Cardiac muscle cell (in vitro differentiated cells and primary cell): Measurements from ENCODE around the gene SCARF2. TPM values are rescaled to one million over a fixed set of nuclear protein-coding genes. Genes with fewer than 3 reads are reported as not detected.

Experiments used
- DNase-seq, 2 donors: peaks; one replicate each; pipeline versions ENCODE4 v3.0.0 to v3.0.0-alpha.2; 2010 to 2017; ENCODE audit warnings: low read depth in 1 of 2, low spot score in 1 of 2
- H3K27ac ChIP-seq: fragments of 200-600 bp; sonication (generic); 2 replicates; pipeline ENCODE4 v1.5.1; 2016
- H3K27me3 ChIP-seq: fragments of 200-600 bp; sonication (generic); 2 replicates; pipeline ENCODE4 v1.6.0; 2016; ENCODE audit warnings: control low read depth
- H3K36me3 ChIP-seq: fragments of 200-600 bp; sonication (generic); 2 replicates; pipeline ENCODE4 v1.5.1; 2016; ENCODE audit warnings: control low read depth
- H3K4me1 ChIP-seq: fragments of 200-600 bp; sonication (generic); 2 replicates; pipeline ENCODE4 v1.8.1; 2017; ENCODE audit warnings: low read depth, mild to moderate bottlenecking, mixed run types
- H3K4me3 ChIP-seq: fragments of 200-600 bp; sonication (generic); 2 replicates; pipeline ENCODE4 v1.5.1; 2016; ENCODE audit warnings: mild to moderate bottlenecking
- H3K9me3 ChIP-seq: fragments of 200-600 bp; sonication (generic); 2 replicates; pipeline ENCODE4 v1.5.1; 2017; ENCODE audit warnings: low read depth, mild to moderate bottlenecking, control low read depth
- polyA plus RNA-seq: library from polyadenylated mRNA; unstranded; fragments of >200 nt; fragmentation: Nextera tagmentation; extraction: Ambion mirVana; gene quantifications from 2 replicates; pipeline ENCODE4 v1.2.1, GENCODE V29; 2016
- total RNA-seq: library from RNA; depleted of rRNA; stranded (reverse); fragments of >200 nt; gene quantifications from 2 replicates; pipeline ENCODE4 v1.2.3, GENCODE V29; 2016
- TF ChIP-seq, protein P1 (sequence below): IDR thresholded peaks from 2 replicates; pipeline ENCODE4 v1.5.1; 2012; ENCODE audit warnings: low read depth, mild to moderate bottlenecking, low read length

SCARF2 gene
- total and polyA plus RNA-seq, 2 experiments from 2014 or later, result 38.0 to 66.1 TPM

DNA sequence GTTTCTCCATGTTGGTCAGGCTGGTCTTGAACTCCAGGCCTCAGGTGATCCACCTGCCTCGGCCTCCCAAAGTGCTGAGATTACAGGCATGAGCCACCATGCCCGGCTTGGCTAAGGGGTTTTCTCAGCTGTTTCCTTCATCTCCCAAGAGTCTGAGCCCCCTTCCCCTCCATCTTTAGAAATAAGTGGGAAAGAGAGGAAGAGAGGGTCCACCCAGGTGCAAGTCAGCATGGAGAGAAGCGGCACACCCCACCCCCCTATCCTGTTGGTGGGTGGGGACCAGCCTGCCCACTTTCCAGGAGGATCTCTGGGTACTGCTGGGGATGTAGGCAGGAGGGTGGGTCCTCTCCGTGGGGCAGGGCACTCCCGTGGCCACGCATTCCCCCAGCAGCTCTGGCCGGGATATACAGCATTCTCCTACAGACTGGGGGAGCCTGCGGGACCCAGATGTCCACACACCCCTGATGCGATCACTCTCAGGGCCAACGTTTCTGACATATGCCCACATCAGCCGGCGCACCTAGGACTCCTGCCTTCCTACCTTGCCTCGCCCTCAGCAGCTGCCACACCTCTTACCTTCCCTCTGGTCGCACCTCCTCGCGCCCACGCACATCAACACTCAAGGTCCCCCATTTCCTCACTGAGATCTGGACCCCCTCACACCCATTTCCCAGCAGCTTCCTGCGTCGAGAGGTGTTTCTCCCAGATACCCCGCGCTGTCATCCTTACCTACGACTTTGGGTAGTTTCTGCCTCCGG is 8.9 kb downstream of the SCARF2 start:
- Histone ChIP-seq H3K36me3 (peaks cover 3% of the 10 kb centered on the region), H3K27ac (no peak overlapping the region), H3K27me3 (peaks cover 49% of the 10 kb centered on the region), H3K9me3 (no peaks in the 10 kb centered on the region), H3K4me3 (no peak overlapping the region), H3K4me1 (peaks cover 7% of the 10 kb centered on the region)
- no peak for DNase-seq
- TF ChIP-seq, protein P1, sequence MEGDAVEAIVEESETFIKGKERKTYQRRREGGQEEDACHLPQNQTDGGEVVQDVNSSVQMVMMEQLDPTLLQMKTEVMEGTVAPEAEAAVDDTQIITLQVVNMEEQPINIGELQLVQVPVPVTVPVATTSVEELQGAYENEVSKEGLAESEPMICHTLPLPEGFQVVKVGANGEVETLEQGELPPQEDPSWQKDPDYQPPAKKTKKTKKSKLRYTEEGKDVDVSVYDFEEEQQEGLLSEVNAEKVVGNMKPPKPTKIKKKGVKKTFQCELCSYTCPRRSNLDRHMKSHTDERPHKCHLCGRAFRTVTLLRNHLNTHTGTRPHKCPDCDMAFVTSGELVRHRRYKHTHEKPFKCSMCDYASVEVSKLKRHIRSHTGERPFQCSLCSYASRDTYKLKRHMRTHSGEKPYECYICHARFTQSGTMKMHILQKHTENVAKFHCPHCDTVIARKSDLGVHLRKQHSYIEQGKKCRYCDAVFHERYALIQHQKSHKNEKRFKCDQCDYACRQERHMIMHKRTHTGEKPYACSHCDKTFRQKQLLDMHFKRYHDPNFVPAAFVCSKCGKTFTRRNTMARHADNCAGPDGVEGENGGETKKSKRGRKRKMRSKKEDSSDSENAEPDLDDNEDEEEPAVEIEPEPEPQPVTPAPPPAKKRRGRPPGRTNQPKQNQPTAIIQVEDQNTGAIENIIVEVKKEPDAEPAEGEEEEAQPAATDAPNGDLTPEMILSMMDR, result no peak

DNA sequence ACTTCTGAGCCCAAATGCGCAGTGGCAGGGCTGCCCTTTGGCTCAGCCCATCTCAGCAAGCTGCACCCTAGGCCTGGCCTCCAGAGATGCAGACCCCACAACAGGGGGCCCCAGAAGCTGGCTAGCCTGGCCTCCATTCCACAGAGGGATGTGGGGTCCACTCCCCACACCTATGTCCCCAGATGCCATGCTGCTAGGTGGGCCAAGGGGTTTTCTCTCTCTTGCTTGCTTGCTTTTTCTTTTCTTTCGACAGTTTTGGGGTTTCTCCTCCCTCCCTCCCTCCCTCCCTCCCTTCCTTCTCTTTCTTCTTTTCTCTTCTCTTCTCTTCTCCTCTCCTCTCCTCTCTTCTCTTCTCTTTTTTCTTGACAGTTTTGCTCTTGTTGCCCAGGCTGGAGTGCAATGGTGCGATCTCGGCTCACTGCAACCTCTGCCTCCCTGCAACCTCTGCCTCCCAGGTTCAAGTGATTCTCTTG is 9.6 kb downstream of the SCARF2 start:
- no peak overlapping the region for H3K4me3 ChIP-seq
- H3K27ac ChIP-seq, result no peak overlapping the region
- H3K36me3 ChIP-seq, result peaks cover 3% of the 10 kb centered on the region
- DNase-seq, result no peak
- peaks cover 43% of the 10 kb centered on the region for H3K27me3 ChIP-seq
- H3K4me1 ChIP-seq, result peaks cover 7% of the 10 kb centered on the region
- no peaks in the 10 kb centered on the region for H3K9me3 ChIP-seq
- TF ChIP-seq, protein P1, result no peak

DNA sequence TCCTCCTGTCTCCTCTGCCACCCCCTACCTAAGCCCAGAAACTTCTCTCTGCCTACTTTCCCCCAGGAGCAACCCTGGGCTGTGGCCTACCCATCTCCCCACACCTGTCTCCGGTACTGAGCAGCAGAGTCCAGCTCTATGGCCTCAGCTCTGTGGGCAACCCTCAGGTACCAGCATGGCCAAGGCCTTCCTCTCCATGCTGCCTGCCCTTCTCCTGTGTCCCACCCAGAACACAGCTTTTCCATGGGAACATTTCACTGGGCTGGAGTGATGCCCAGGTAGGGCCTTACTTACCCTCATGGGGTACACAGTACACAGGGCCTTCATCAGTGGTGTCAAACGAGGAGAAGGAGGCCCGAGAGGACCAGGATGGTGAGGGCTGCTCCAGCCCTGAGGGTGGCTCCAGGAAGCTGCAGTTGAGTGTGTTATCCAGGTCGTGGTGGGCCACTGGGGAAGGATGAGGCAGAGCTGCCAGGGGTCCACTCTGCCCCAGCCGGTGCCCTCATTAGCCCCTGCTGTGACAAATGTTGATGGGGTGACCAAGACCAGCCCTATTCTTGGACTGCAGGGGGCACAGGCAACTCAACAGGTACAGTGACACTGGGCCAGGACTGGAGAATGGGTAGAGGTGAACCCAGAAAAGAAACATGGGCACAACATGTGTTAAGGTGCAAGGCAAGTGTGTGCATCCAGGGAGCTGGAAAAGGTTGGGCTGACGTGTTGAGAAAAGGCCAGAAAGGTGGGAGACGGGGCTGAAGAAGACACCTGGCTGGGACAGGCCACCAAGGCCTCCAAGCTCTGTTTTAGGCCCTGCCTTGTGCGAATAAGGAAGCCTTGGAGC is 10.3 kb downstream of the SCARF2 start:
- H3K27me3 ChIP-seq, result peaks cover 36% of the 10 kb centered on the region
- H3K4me1 ChIP-seq, result peaks cover 7% of the 10 kb centered on the region
- peaks cover 3% of the 10 kb centered on the region for H3K36me3 ChIP-seq
- no peak overlapping the region for H3K27ac ChIP-seq
- DNase-seq, result no peak
- no peaks in the 10 kb centered on the region for H3K9me3 ChIP-seq
- TF ChIP-seq, protein P1, result no peak
- H3K4me3 ChIP-seq, result no peak overlapping the region

DNA sequence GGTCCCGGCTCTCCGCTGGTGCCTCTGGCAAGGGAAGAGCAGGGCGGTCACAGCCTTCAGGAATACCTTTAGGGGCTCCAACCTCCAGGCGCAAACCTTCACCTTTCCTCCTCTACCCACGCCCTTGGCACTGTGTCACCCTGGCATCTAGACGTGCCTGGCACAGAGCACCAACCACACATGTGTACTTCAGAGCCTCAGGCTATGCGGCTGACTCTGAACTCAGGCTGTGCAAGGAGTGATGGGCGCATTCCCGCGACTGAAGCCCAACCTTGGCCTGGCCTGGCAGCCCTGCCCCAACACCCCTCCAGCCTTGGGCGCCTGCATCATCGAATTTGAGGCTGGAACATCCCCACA is 11.4 kb downstream of the SCARF2 start:
- peaks cover 3% of the 10 kb centered on the region for H3K36me3 ChIP-seq

DNA sequence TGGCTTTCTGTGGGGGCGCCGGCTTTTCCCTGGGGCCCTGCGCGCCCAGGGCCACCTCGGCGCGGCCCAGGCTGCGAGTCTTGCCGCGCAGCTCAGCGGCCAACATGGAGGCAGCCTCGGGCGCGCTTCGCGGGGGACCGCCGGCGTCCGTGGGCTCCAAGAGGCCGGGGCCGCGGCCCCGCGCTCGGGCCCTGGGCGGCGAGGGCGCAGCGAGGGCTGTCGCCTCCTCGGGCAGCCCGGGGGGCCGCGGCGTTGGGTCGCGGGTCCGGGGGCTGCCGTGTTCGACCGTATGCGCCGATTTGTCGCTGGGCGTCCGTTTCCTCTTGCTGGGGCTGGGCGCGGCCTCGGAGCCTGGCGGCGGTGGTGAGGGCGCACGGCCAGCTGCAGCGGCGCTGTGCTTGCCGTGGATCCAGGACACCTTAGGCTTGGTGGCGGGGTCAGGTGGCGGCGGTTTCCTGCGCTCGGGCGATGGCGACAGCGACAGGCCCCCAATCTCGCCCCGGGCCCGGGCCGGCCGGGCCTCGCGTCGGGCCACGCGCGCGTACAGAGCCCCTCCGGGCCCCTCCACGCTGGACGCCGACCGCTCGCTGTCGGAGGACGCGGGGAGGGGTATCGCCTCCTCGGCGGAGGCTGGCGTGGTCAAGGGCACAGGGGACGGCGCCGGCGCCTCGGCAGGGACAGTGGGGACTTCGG is 11.9 kb downstream of the SCARF2 start:
- Histone ChIP-seq H3K27ac (no peak overlapping the region), H3K9me3 (no peaks in the 10 kb centered on the region), H3K4me3 (no peak overlapping the region), H3K27me3 (peaks cover 20% of the 10 kb centered on the region), H3K4me1 (peaks cover under 1% of the 10 kb centered on the region), H3K36me3 (peaks cover 3% of the 10 kb centered on the region)
- DNase-seq, result no peak
- TF ChIP-seq, protein P1, result no peak

More for the DNA sequence above, 11.4 kb downstream of the SCARF2 start:
- Histone ChIP-seq H3K27me3 (peaks cover 26% of the 10 kb centered on the region), H3K27ac (no peak overlapping the region), H3K4me1 (peaks cover 6% of the 10 kb centered on the region), H3K9me3 (no peaks in the 10 kb centered on the region), H3K4me3 (no peak overlapping the region)
- TF ChIP-seq, protein P1, result no peak
- no peak for DNase-seq
